Glutamatergic neuron (in vitro differentiated cells): ENCODE data around the gene C8G. TPM values are rescaled to one million over a fixed set of nuclear protein-coding genes. Genes with fewer than 3 reads are reported as not detected.

Experiments used
- DNase-seq: peaks from one replicate; pipeline ENCODE4 v3.0.0; 2022
- H3K27ac Mint-ChIP-seq: one replicate; pipeline ENCODE4 v1.8.0; 2020; ENCODE audit warnings: mild to moderate bottlenecking, mixed read lengths, inconsistent platforms; ENCODE audit not compliant: unreplicated experiment
- H3K27me3 Mint-ChIP-seq: one replicate; pipeline ENCODE4 v1.8.0; 2020; ENCODE audit warnings: mild to moderate bottlenecking, moderate library complexity, mixed read lengths, inconsistent platforms; ENCODE audit not compliant: unreplicated experiment
- H3K36me3 Mint-ChIP-seq: one replicate; pipeline ENCODE4 v1.8.0; 2020; ENCODE audit warnings: mild to moderate bottlenecking, mixed read lengths, inconsistent platforms; ENCODE audit not compliant: unreplicated experiment
- H3K4me1 Mint-ChIP-seq: one replicate; pipeline ENCODE4 v1.8.0; 2020; ENCODE audit warnings: mild to moderate bottlenecking, low read depth, mixed read lengths, inconsistent platforms; ENCODE audit not compliant: unreplicated experiment
- H3K4me3 Mint-ChIP-seq: one replicate; pipeline ENCODE4 v1.8.0; 2020; ENCODE audit warnings: mild to moderate bottlenecking, mixed read lengths, inconsistent platforms; ENCODE audit not compliant: unreplicated experiment
- H3K9me3 Mint-ChIP-seq: one replicate; pipeline ENCODE4 v1.8.0; 2020; ENCODE audit warnings: mild to moderate bottlenecking, moderate library complexity, mixed read lengths, inconsistent platforms; ENCODE audit not compliant: unreplicated experiment
- total RNA-seq: library from RNA; stranded (reverse); fragmentation: NEBNext Ultra II Directional; extraction: Animal tissue kit (Norgen Biotek cat#: 25700); gene quantifications from one replicate; pipeline ENCODE4 v1.2.1, GENCODE V29; 2021; ENCODE audit not compliant: unreplicated experiment
- TF ChIP-seq, protein P1 (sequence below): fragments of 200-600 bp; sonication (generic); IDR thresholded peaks from one replicate; pipeline ENCODE4 v1.5.0; 2021; ENCODE audit not compliant: partially characterized antibody, unreplicated experiment

Gene C8G
- total RNA-seq, 1 donor from 2014 or later: 14.5 TPM

- Mint-ChIP-seq H3K36me3 (no peaks in the 10 kb centered on the region), H3K27me3 (no peaks in the 10 kb centered on the region), H3K4me3 (no peak within 1 kb of the TSS)
Observed at GRCh38 chr9:136977223-136977622, 32.2 kb downstream of the C8G start, which contains the start of gene PTGDS. TSS of gene PTGDS (plus strand) at chr9:136977504. CDS start at chr9:136977579, 75 bp downstream.

GRCh38 chr9:136977649-136978072, 32.6 kb downstream of the C8G start:
- Mint-ChIP-seq H3K9me3 (peaks cover 4% of the 10 kb centered on the region), H3K36me3 (no peaks in the 10 kb centered on the region), H3K4me3 (no peak overlapping the region), H3K27me3 (no peaks in the 10 kb centered on the region), H3K27ac (no peak overlapping the region), H3K4me1 (no peaks in the 10 kb centered on the region)
- TF ChIP-seq, protein P1, sequence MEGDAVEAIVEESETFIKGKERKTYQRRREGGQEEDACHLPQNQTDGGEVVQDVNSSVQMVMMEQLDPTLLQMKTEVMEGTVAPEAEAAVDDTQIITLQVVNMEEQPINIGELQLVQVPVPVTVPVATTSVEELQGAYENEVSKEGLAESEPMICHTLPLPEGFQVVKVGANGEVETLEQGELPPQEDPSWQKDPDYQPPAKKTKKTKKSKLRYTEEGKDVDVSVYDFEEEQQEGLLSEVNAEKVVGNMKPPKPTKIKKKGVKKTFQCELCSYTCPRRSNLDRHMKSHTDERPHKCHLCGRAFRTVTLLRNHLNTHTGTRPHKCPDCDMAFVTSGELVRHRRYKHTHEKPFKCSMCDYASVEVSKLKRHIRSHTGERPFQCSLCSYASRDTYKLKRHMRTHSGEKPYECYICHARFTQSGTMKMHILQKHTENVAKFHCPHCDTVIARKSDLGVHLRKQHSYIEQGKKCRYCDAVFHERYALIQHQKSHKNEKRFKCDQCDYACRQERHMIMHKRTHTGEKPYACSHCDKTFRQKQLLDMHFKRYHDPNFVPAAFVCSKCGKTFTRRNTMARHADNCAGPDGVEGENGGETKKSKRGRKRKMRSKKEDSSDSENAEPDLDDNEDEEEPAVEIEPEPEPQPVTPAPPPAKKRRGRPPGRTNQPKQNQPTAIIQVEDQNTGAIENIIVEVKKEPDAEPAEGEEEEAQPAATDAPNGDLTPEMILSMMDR: no peak
- DNase-seq: no peak

More at GRCh38 chr9:136977223-136977622, 32.2 kb downstream of the C8G start, which contains the start of gene PTGDS:
- Mint-ChIP-seq H3K27ac (no peak within 1 kb of the TSS), H3K4me1 (no peaks in the 10 kb centered on the region), H3K9me3 (peaks cover 4% of the 10 kb centered on the region)
- DNase-seq: no peak
- TF ChIP-seq, protein P1: no peak

DNA sequence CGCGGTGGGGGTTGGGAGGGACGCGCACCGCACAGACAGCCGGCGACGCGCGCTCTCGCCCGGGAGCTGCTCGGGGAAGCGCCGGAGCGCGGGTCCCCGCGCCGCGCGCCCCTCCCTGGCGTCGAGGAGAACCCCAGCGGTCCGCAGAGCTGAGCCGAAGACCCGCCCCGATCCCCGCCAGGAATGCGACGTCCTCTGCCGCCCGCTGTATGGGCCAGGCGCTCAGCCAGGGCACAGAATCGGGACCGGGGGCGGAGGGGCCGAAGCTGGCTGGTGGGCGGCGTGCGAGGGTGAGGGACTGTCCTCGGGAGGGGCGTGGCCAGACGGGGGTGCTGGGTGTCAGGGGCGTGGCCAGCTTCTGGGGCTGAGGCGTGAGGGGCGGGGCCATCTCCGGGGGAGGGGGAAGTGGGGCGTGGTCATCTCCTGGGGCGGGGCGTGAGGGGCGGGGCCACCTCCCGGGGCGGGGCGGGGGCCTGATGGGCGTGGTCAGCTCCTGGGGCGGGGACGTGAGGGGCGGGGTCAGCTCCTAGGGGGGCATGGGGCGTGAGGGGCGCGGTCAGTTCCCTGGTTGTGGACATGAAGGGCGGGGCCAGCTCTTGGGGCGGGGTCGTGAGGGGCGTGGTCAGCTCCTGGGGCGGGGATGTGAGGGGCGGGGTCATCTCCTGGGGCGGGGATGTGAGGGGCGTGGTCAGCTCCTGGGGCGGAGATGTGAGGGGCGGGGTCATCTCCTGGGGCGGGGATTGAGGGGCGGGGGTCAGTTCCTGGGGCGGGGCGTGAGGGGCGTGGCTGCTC, 33.2 kb downstream of the C8G start:
- peak; percentile 84 for DNase-seq
- TF ChIP-seq, protein P1: no peak
- Mint-ChIP-seq H3K36me3 (no peaks in the 10 kb centered on the region), H3K9me3 (peaks cover 4% of the 10 kb centered on the region), H3K27ac (no peak overlapping the region), H3K4me3 (no peak overlapping the region), H3K4me1 (no peaks in the 10 kb centered on the region), H3K27me3 (no peaks in the 10 kb centered on the region)

DNA sequence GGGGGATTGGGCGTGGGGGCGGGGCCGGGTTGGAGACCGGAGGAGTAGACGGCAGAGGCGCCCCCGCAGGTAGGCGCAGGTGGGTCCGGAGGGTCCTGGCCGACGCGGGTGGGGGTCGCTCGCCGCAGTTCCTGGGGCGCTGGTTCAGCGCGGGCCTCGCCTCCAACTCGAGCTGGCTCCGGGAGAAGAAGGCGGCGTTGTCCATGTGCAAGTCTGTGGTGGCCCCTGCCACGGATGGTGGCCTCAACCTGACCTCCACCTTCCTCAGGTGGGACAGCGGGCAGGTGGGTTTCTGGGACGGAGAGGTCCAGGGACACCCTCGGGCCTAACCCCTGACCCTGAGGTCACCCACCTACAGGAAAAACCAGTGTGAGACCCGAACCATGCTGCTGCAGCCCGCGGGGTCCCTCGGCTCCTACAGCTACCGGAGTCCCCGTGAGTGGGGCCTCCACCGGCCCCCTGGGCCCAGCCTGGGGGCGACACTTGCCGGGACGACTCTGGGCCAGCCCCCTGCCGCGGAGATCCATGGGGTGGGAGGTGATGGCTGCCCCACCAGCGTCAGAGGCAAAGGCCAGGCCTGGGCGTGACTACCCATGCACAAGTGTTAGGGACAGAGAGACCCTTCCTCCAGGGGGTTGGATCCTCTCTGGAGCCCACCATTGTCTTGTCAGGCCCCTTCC, 34.0 kb downstream of the C8G start:
- no peak for DNase-seq
- peaks cover 4% of the 10 kb centered on the region for H3K27me3 Mint-ChIP-seq
- H3K36me3 Mint-ChIP-seq: no peaks in the 10 kb centered on the region
- H3K9me3 Mint-ChIP-seq: peaks cover 7% of the 10 kb centered on the region
- TF ChIP-seq, protein P1: no peak
- no peak overlapping the region for H3K27ac Mint-ChIP-seq
- H3K4me1 Mint-ChIP-seq: peaks cover 3% of the 10 kb centered on the region
- no peak overlapping the region for H3K4me3 Mint-ChIP-seq
